HepG2 (cell line): ENCODE measurements around the gene ZNF506. TPM values are rescaled to one million over a fixed set of nuclear protein-coding genes. Genes with fewer than 3 reads are reported as not detected.

Source experiments
- ATAC-seq: fragments of 200-7000 bp; cut with Tn5 transposase; 3 replicates; pipeline ENCODE4 v1.9.1; 2020; ENCODE audit warnings: mild to moderate bottlenecking, moderate library complexity
- BruUV-seq: library from RNA; stranded (reverse); fragments of 400-500 nt; replicated peaks from 2 replicates; lab custom pipeline; 2021; lab: Mats Ljungman, UMichigan
- CTCF ChIA-PET: fragments of 300-600 bp; formaldehyde crosslinking; extraction: SDS; loops from one replicate; lab custom pipeline; 2021; ENCODE audit warnings: low total read pairs, inconsistent platforms, low intra/inter-chr PET ratio; lab: Yijun Ruan, JAX
- POLR2A ChIA-PET: fragments of 350-600 bp; sonication (Branson Sonifier 250); formaldehyde crosslinking; loops from one replicate; lab custom pipeline; 2020; ENCODE audit warnings: antibody characterized with exemption, inconsistent platforms; lab: Yijun Ruan, JAX
- DNase-seq: peaks from one replicate; pipeline ENCODE4 v3.0.0-alpha.2; 2015; ENCODE audit warnings: low spot score
- FAIRE-seq: peaks from 3 replicates; lab custom pipeline; 2011; peaks lifted over from hg19 to GRCh38; lab: Jason Lieb, UNC
- H2AFZ ChIP-seq: one replicate; pipeline ENCODE4 v1.6.1; 2011; ENCODE audit warnings: low read length, inconsistent platforms
- H3K27ac ChIP-seq: fragments of 300-600 bp; 3 replicates; pipeline ENCODE4 v1.8.0; 2011; ENCODE audit warnings: mixed run types, mild to moderate bottlenecking, mixed read lengths, low read length, inconsistent platforms; ENCODE audit not compliant: insufficient read depth; ENCODE audit errors: extremely low read length
- H3K27me3 ChIP-seq, 2 experiments: fragments of 200-600 bp in 1 of 2; 2 replicates in 1 of 2; 3 replicates in 1 of 2; pipeline versions ENCODE4 v1.6.0 to v1.8.0; 2011; ENCODE audit warnings: low read length in 2 of 2, mild to moderate bottlenecking in 2 of 2, moderate library complexity in 2 of 2, inconsistent platforms in 1 of 2; ENCODE audit not compliant: insufficient read depth in 2 of 2, control insufficient read depth in 1 of 2
- H3K36me3 ChIP-seq, 2 experiments: fragments of 200-600 bp in 1 of 2; replicated peaks in 1 of 2; 2 replicates in 1 of 2; 3 replicates in 1 of 2; pipeline versions ENCODE4 v1.5.1 to v1.8.0; 2011; ENCODE audit warnings: low read length in 2 of 2, inconsistent platforms in 1 of 2; ENCODE audit not compliant: insufficient read depth in 2 of 2, control insufficient read depth in 1 of 2
- H3K4me1 ChIP-seq: 2 replicates; pipeline ENCODE4 v1.5.1; 2012; ENCODE audit warnings: low read length, inconsistent platforms; ENCODE audit not compliant: insufficient read depth
- H3K4me2 ChIP-seq: 2 replicates; pipeline ENCODE4 v1.6.0; 2011; ENCODE audit warnings: low read depth, low read length, inconsistent platforms
- H3K4me3 ChIP-seq, 3 experiments: fragments of 200-600 bp in 1 of 3; sonication (generic), shearing (Covaris generic) in 1 of 3; replicated peaks in 1 of 3; 2 replicates each; pipeline ENCODE4 v1.5.1; 2011 to 2016; ENCODE audit warnings: low read length in 3 of 3, inconsistent platforms in 2 of 3, low read depth in 2 of 3, mild to moderate bottlenecking in 2 of 3, control low read depth in 1 of 3, mixed read lengths in 1 of 3; ENCODE audit not compliant: insufficient read depth in 1 of 3
- H3K79me2 ChIP-seq: one replicate; pipeline ENCODE4 v1.6.1; 2011; ENCODE audit warnings: low read length, inconsistent platforms; ENCODE audit not compliant: insufficient read depth
- H3K9ac ChIP-seq: 2 replicates; pipeline ENCODE4 v1.6.0; 2011; ENCODE audit warnings: mild to moderate bottlenecking, low read depth, low read length, inconsistent platforms; ENCODE audit not compliant: insufficient read depth
- H3K9me3 ChIP-seq: 2 replicates; pipeline ENCODE4 v1.5.1; 2012; ENCODE audit warnings: mild to moderate bottlenecking, low read length
- H4K20me1 ChIP-seq: 2 replicates; pipeline ENCODE4 v1.6.0; 2011; ENCODE audit warnings: inconsistent platforms, mild to moderate bottlenecking, low read length, moderate library complexity; ENCODE audit not compliant: insufficient read depth
- CHD2 ChIP-seq: IDR thresholded peaks from 2 replicates; pipeline ENCODE4 v1.6.1; 2011; ENCODE audit warnings: low read depth, low read length, improper control_type of control experiment
- HIVEP1 ChIP-seq: sonication (generic); formaldehyde crosslinking; IDR thresholded peaks from 2 replicates; pipeline ENCODE4 v1.4.0; 2020; ENCODE audit warnings: mild to moderate bottlenecking, missing genetic modification reagents
- REL ChIP-seq: sonication (generic); formaldehyde crosslinking; conservative IDR thresholded peaks from 2 replicates; pipeline ENCODE4 v1.8.0; 2022; ENCODE audit warnings: mild to moderate bottlenecking, missing genetic modification reagents, moderate library complexity
- ZNF839 ChIP-seq: sonication (generic); formaldehyde crosslinking; IDR thresholded peaks from 2 replicates; pipeline ENCODE4 v1.4.0; 2020; ENCODE audit warnings: missing genetic modification reagents, mild to moderate bottlenecking, borderline replicate concordance
- WGBS: methylation state at CpG from one replicate; pipeline ENCODE4 v1.1.6; 2017; ENCODE audit warnings: low lambda C conversion rate; 5-methylcytosine and 5-hydroxymethylcytosine counted together
- in situ Hi-C: cut with HindIII; loops from 2 replicates; pipeline ENCODE4 v1.10.0; 2017; ENCODE audit warnings: low pct_unique_long_range_greater_than_20kb; ENCODE audit not compliant: extremely low pct_ligation_motif_present
- intact Hi-C: fragments of 100-400 bp; cut with micrococcal nuclease; formaldehyde crosslinking; loops from one replicate; pipeline ENCODE4 v1.10.0; 2022; ENCODE audit not compliant: unreplicated experiment
- polyA plus RNA-seq, 8 experiments: library from polyadenylated mRNA; depleted of rRNA in 3 of 8; stranded (reverse) in 7 of 8; unstranded in 1 of 8; fragments of >200 nt; fragmentation: Illumina TruSeq in 4 of 8; extraction: Trizol in 4 of 8; gene quantifications; 2 replicates each; pipeline versions ENCODE4 v1.2.1 to v1.2.3, GENCODE V29; 2011 to 2016; ENCODE audit warnings: low read depth in 4 of 8, missing spikeins in 1 of 8, mixed read lengths in 1 of 8; ENCODE audit not compliant: insufficient read depth in 1 of 8
- total RNA-seq, 5 experiments: library from RNA; depleted of rRNA; stranded (reverse); fragments of >200 nt; fragmentation: Illumina TruSeq; extraction: Trizol; gene quantifications; 2 replicates each; pipeline ENCODE4 v1.2.3, GENCODE V29; 2016; ENCODE audit warnings: low read depth in 1 of 5
- TF ChIP-seq, protein P1 (sequence below): sonication (generic); formaldehyde crosslinking; IDR thresholded peaks from 2 replicates; pipeline ENCODE4 v1.5.0; 2020; ENCODE audit warnings: mild to moderate bottlenecking, missing genetic modification reagents, moderate library complexity
- TF ChIP-seq, protein P2 (sequence below): sonication (generic); formaldehyde crosslinking; IDR thresholded peaks from 2 replicates; pipeline ENCODE4 v1.8.0; 2022; ENCODE audit warnings: missing genetic modification reagents, mild to moderate bottlenecking, moderate library complexity, borderline replicate concordance
- TF ChIP-seq, protein P3 (sequence below): sonication (generic); formaldehyde crosslinking; IDR thresholded peaks from 2 replicates; pipeline ENCODE4 v1.4.0; 2020; ENCODE audit warnings: missing genetic modification reagents; ENCODE audit errors: not compliant biosample characterization

Gene ZNF506
- total and polyA plus RNA-seq, 2 of the 13 experiments (the other 11 are each of a cell fraction or from before 2014, with no cell fraction given), result not detected

DNA sequence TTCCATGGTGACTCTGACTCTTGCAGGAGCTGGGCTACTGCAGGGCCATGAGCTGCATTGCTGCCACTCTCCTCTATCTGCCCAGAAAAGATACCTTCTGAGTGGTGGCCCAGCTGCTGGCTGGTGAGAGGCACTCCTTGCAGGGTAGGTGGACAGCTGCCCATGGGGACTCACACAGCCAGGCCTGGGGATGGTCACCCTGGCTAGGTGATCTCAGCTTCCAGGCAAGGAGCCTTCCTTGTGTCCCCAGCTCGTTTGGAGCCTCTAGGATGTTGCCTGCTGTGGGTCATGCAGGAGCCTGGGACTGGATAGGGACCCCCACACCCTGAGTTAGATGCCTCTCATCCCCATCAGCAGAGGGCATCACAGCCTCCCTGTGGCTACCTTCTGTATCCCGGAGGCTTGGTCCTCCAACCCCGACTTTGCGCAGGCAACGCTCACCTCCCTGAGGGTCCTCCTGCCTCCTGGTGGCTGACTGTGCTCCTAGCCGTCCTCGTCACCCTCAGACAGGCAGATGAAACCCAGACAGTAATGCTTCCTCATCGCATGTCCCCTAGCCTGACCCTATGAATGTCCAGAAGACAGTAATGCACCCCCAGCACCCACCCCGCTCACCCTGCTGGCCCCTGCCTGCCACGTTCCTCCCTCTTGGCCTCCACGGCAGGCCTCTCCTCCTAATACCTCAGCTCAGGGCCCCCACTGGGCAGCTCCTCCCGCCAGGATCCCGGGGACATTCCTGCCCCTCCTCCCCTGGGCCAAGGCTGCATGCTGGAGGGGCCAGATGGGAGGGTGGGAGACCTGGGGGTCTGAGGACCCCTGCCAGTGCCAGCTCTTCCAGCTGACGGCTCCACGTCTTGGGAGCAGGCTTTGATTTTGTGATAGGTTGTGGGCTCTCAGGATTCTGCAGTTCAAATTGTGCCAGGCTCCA is 75.0 kb downstream of the ZNF506 start:
- CTCF ChIA-PET, result no interaction called here

More for the DNA sequence above, 75.0 kb downstream of the ZNF506 start:
- 51% methylated on average over 9 of the region's 15 CpGs for WGBS
- H2AFZ ChIP-seq, result no peak overlapping the region
- no peaks in the 10 kb centered on the region for H3K9me3 ChIP-seq
- peaks cover 16% of the 10 kb centered on the region for H3K4me1 ChIP-seq
- ATAC-seq, result no peak
- no TSS peak for BruUV-seq
- H4K20me1 ChIP-seq, result no peaks in the 10 kb centered on the region
- TF ChIP-seq, protein P1, sequence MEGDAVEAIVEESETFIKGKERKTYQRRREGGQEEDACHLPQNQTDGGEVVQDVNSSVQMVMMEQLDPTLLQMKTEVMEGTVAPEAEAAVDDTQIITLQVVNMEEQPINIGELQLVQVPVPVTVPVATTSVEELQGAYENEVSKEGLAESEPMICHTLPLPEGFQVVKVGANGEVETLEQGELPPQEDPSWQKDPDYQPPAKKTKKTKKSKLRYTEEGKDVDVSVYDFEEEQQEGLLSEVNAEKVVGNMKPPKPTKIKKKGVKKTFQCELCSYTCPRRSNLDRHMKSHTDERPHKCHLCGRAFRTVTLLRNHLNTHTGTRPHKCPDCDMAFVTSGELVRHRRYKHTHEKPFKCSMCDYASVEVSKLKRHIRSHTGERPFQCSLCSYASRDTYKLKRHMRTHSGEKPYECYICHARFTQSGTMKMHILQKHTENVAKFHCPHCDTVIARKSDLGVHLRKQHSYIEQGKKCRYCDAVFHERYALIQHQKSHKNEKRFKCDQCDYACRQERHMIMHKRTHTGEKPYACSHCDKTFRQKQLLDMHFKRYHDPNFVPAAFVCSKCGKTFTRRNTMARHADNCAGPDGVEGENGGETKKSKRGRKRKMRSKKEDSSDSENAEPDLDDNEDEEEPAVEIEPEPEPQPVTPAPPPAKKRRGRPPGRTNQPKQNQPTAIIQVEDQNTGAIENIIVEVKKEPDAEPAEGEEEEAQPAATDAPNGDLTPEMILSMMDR, result peak; percentile 19; the same call in 1 of the 2 replicates
- no peak for TF ChIP-seq CHD2
- TF ChIP-seq HIVEP1 (CRISPR knock-in tag), result no peak
- no peak for TF ChIP-seq ZNF839 (CRISPR knock-in tag)
- TF ChIP-seq, protein P2, sequence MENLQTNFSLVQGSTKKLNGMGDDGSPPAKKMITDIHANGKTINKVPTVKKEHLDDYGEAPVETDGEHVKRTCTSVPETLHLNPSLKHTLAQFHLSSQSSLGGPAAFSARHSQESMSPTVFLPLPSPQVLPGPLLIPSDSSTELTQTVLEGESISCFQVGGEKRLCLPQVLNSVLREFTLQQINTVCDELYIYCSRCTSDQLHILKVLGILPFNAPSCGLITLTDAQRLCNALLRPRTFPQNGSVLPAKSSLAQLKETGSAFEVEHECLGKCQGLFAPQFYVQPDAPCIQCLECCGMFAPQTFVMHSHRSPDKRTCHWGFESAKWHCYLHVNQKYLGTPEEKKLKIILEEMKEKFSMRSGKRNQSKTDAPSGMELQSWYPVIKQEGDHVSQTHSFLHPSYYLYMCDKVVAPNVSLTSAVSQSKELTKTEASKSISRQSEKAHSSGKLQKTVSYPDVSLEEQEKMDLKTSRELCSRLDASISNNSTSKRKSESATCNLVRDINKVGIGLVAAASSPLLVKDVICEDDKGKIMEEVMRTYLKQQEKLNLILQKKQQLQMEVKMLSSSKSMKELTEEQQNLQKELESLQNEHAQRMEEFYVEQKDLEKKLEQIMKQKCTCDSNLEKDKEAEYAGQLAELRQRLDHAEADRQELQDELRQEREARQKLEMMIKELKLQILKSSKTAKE (CRISPR knock-in tag), result no peak
- TF ChIP-seq REL (CRISPR knock-in tag), result no peak
- TF ChIP-seq, protein P3, sequence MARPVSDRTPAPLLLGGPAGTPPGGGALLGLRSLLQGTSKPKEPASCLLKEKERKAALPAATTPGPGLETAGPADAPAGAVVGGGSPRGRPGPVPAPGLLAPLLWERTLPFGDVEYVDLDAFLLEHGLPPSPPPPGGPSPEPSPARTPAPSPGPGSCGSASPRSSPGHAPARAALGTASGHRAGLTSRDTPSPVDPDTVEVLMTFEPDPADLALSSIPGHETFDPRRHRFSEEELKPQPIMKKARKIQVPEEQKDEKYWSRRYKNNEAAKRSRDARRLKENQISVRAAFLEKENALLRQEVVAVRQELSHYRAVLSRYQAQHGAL (CRISPR knock-in tag), result no peak
- intact Hi-C loops (no loop called here), in situ Hi-C loops (no loop called here)
- no peaks in the 10 kb centered on the region for H3K36me3 ChIP-seq
- H3K79me2 ChIP-seq, result no peaks in the 10 kb centered on the region
- no peak overlapping the region for H3K9ac ChIP-seq
- H3K4me3 ChIP-seq, result no peak overlapping the region
- no peak overlapping the region for H3K27ac ChIP-seq
- POLR2A ChIA-PET, result no interaction called here
- FAIRE-seq, result no peak
- no peak overlapping the region for H3K4me2 ChIP-seq
- no peak for DNase-seq
- H3K27me3 ChIP-seq, result peaks cover 7 to 52% of the 10 kb centered on the region in 2 experiments
